Heart right ventricle (tissue), 16 donors: ENCODE results near the gene ZNF273. TPM values are rescaled to one million over a fixed set of nuclear protein-coding genes. Genes with fewer than 3 reads are reported as not detected.
"Not testable (repeated sequence)": the region's sequence is repeated elsewhere in the genome, so short reads cannot be mapped to it uniquely, and the experiment has no call there.

Experiments used
- ATAC-seq, 8 donors: fragments of 200-7000 bp; cut with Tn5 transposase; one replicate each; pipeline ENCODE4 v1.9.1; 2020; ENCODE audit warnings: mild to moderate bottlenecking in 8 of 8, moderate library complexity in 8 of 8, moderate number of reproducible peaks in 1 of 8
- DNase-seq, 2 donors: peaks; one replicate each; pipeline ENCODE4 v3.0.0-alpha.2; 2020
- H3K27ac ChIP-seq, 10 donors: fragments of 200-600 bp; sonication (generic) in 2 of 10; one replicate each; pipeline versions ENCODE4 v1.5.0 to v1.8.0; 2020 to 2022; ENCODE audit warnings: mild to moderate bottlenecking in 3 of 10
- H3K27me3 ChIP-seq, 7 donors: fragments of 200-600 bp; one replicate each; pipeline ENCODE4 v1.8.0; 2021 to 2022; ENCODE audit warnings: mild to moderate bottlenecking in 2 of 7
- H3K36me3 ChIP-seq, 9 donors: fragments of 200-600 bp; sonication (generic) in 1 of 9; one replicate each; pipeline versions ENCODE4 v1.5.0 to v1.8.0; 2020 to 2022; ENCODE audit warnings: mild to moderate bottlenecking in 2 of 9
- H3K4me1 ChIP-seq, 9 donors: fragments of 200-600 bp; sonication (generic) in 1 of 9; one replicate each; pipeline versions ENCODE4 v1.5.0 to v1.8.0; 2020 to 2022; ENCODE audit warnings: mild to moderate bottlenecking in 4 of 9
- H3K4me3 ChIP-seq, 10 donors: fragments of 200-600 bp; sonication (generic) in 2 of 10; one replicate each; pipeline versions ENCODE4 v1.5.0 to v1.8.0; 2020 to 2022; ENCODE audit warnings: mild to moderate bottlenecking in 7 of 10, moderate library complexity in 2 of 10
- H3K9me3 ChIP-seq, 11 donors: fragments of 200-600 bp in 10 of 11; sonication (generic) in 2 of 11; one replicate each; pipeline versions ENCODE4 v1.5.0 to v1.8.0; 2013 to 2022; ENCODE audit warnings: mild to moderate bottlenecking in 2 of 11, control low read depth in 1 of 11, moderate library complexity in 1 of 11
- WGBS, 2 donors: extraction: QIAGEN DNeasy Blood & Tissue Kit; methylation state at CpG; one replicate each; pipeline ENCODE4 v1.1.7; 2013; ENCODE audit warnings: inconsistent platforms in 1 of 2; 5-methylcytosine and 5-hydroxymethylcytosine counted together
- intact Hi-C, 10 donors: fragments of 100-400 bp; cut with DNase I; formaldehyde crosslinking; loops; one replicate each; pipeline versions ENCODE4 v1.11.1 to v1.14.2; 2022
- polyA plus RNA-seq, 2 donors: library from polyadenylated mRNA; stranded (reverse); fragments of 200-250 nt; gene quantifications; one replicate each; pipeline ENCODE4 v1.2.3, GENCODE V29; 2013
- total RNA-seq, 10 donors: library from RNA; stranded (reverse); fragmentation: NEBNext Ultra II Directional in 3 of 10; extraction: Animal tissue kit (Norgen Biotek cat#: 25700) in 3 of 10; gene quantifications; one replicate each; pipeline versions ENCODE4 v1.2.1 to v1.2.4, GENCODE V29; 2021 to 2023
- TF ChIP-seq, protein P1 (sequence below), 9 donors: fragments of 200-600 bp; sonication (generic) in 2 of 9; IDR thresholded peaks; one replicate each; pipeline versions ENCODE4 v1.5.0 to v1.8.0; 2021 to 2022; ENCODE audit warnings: antibody characterized with exemption in 9 of 9, mild to moderate bottlenecking in 5 of 9, moderate library complexity in 1 of 9
- donor health status: Arrhythmogenic right ventricular cardiomyopathy.
- donor health status: ischemic (EF 13 %, LVEDD 7.1; RV severe dilation, severe dysfunction).
- donor health status: healthy with polysubstance abuse.
- donor health status: DM: no; HTN: yes; CAD: no.
- donor health status: DM: no; HTN: no; CAD: no.
- donor health status: ischemic (EF 25% LVEDD 6.9; RV normal size, moderate dysfunction).
- donor health status: ischemic (EF 25% LVEDD 5.7; RV mildly dilated, moderate dysfunction).
- donor health status: healthy.
- donor health status: DM: yes; HTN: yes; CAD: no.
- donor health status: Ischemic cardiomyopathy.
- donor health status: ischemic (EF 35%, LVEDD 5.7; RV mildly dilated, moderate dysfunction).
- donor health status: nonischemic (EF 11% LVEDD 7.7; RV severe dilation, severe dysfunction).
- donor health status: DM: yes; HTN: yes; CAD: no.
- donor health status: PGD.
- donor health status: ischemic (EF 29% LVEDD 5.4; RV normal size, mild dysfunction).
- donor health status: nonischemic (EF 23%, LVEDD 6.1; RV moderate dilation, normal function).

Gene ZNF273
- total and polyA plus RNA-seq, 12 donors: 0.90 to 3.1 (median 1.6) TPM

DNA sequence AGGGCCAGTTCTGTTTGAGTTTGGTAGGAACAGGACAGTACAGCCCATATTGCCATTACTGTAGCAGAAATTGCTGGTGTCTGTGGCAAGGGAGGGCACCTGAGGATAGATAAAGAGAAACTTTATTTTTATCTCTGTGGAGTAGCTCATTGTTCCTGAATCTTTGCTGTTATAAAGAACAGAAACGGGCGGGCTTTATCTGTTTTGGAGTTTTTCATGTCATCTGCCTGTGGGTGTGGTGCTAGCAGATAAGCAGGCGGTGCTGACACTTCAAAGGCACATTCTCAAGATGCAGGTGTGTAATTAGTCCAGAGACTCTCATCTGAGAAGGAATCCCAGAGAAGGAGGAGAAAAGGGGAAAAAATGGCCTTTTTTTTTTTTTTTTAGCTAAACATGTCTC, 11.5 kb downstream of the ZNF273 start:
- no peak overlapping the region for H3K27ac ChIP-seq
- peaks cover 0 to 6% (median 0%) of the 10 kb centered on the region in 9 donors for H3K4me1 ChIP-seq
- DNase-seq (no peak), ATAC-seq (no peak)
- peaks cover 0 to 23% (median 6%) of the 10 kb centered on the region in 9 donors for H3K36me3 ChIP-seq
- peaks cover 0 to 44% (median 0%) of the 10 kb centered on the region in 11 donors for H3K9me3 ChIP-seq
- WGBS, 2 donors: 54 to 66% methylated on average over 3 of the region's 3 CpGs
- no peak overlapping the region for H3K4me3 ChIP-seq
- TF ChIP-seq, protein P1, sequence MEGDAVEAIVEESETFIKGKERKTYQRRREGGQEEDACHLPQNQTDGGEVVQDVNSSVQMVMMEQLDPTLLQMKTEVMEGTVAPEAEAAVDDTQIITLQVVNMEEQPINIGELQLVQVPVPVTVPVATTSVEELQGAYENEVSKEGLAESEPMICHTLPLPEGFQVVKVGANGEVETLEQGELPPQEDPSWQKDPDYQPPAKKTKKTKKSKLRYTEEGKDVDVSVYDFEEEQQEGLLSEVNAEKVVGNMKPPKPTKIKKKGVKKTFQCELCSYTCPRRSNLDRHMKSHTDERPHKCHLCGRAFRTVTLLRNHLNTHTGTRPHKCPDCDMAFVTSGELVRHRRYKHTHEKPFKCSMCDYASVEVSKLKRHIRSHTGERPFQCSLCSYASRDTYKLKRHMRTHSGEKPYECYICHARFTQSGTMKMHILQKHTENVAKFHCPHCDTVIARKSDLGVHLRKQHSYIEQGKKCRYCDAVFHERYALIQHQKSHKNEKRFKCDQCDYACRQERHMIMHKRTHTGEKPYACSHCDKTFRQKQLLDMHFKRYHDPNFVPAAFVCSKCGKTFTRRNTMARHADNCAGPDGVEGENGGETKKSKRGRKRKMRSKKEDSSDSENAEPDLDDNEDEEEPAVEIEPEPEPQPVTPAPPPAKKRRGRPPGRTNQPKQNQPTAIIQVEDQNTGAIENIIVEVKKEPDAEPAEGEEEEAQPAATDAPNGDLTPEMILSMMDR (IDR thresholded peaks at IDR 0.05): no peak
- intact Hi-C loops: loop anchor here in 1 of 10 donors (10.0 kb wide), 1 partner anchor 80 kb away; the partner anchor contains the start of gene ZNF117
- no peaks in the 10 kb centered on the region for H3K27me3 ChIP-seq

DNA sequence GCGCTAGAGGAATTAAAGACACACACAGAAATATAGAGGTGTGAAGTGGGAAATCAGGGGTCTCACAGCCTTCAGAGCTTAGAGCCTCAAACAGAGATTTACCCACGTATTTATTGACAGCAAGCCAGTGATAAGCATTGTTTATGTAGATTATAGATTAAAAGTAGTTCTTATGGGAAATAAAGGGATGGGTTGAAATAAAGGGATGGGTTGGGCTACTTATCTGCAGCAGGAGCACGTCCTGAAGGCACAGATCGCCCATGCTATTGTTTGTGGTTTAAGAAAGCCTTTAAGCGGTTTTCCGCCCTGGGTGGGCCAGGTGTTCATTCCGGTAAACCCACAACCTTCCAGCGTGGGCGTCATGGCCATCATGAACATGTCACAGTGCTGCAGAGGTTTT, 12.2 kb downstream of the ZNF273 start:
- 92 to 95% methylated on average over 9 of the region's 9 CpGs for WGBS, 2 donors
- H3K4me1 ChIP-seq, DNase-seq, H3K4me3 ChIP-seq, H3K27ac ChIP-seq, H3K27me3 ChIP-seq, ATAC-seq: not testable (repeated sequence)
- peaks cover 0 to 38% (median 0%) of the 10 kb centered on the region in 11 donors for H3K9me3 ChIP-seq
- H3K36me3 ChIP-seq: peaks cover 0 to 30% (median 10%) of the 10 kb centered on the region in 9 donors
- intact Hi-C loops: loop anchor here in 1 of 10 donors (10.0 kb wide), 1 partner anchor 80 kb away; the partner anchor contains the start of gene ZNF117

DNA sequence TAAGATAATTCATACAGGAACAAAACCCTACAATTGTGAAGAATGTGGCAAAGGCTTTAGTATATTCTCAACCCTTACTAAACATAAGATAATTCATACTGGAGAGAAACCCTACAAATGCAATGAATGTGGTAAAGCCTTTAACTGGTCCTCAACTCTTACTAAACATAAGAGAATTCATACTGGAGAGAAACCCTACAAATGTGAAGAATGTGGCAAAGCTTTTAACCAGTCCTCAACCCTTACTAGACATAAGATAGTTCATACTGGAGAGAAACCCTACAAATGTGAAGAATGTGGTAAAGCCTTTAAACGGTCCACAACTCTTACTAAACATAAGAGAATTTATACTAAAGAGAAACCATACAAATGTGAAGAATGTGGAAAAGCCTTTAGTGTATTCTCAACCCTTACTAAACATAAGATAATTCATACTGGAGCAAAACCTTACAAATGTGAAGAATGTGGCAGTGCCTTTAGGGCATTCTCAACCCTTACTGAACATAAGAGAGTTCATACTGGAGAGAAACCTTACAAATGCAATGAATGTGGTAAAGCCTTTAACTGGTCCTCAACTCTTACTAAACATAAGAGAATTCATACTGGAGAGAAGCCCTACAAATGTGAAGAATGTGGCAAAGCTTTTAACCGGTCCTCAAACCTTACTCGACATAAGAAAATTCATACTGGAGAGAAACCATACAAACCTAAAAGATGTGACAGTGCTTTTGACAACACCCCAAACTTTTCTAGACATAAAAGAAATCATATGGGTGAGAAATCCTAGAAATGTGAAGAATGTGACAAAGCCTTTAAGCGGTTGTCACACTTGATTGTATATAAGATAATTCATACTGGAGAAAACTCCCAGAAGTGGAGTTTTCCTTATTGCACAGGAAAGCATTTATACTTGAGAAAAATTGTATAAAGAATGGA, 25.4 kb downstream of the ZNF273 start:
- H3K9me3 ChIP-seq: peaks cover 0 to 100% (median 20%) of the 10 kb centered on the region in 11 donors
- 98 to 99% methylated on average over 4 of the region's 4 CpGs for WGBS, 2 donors
- peaks cover 0 to 57% (median 36%) of the 10 kb centered on the region in 9 donors for H3K36me3 ChIP-seq
- H3K4me3 ChIP-seq, H3K4me1 ChIP-seq, DNase-seq, ATAC-seq, H3K27me3 ChIP-seq, H3K27ac ChIP-seq, intact Hi-C loops: not testable (repeated sequence)

- TF ChIP-seq, protein P1 (IDR thresholded peaks at IDR 0.05): no peak
- Histone ChIP-seq H3K27me3 (no peaks in the 10 kb centered on the region), H3K4me3 (no peak overlapping the region), H3K4me1 (no peaks in the 10 kb centered on the region), H3K27ac (no peak overlapping the region), H3K36me3 (peaks cover 0 to 2% (median 0%) of the 10 kb centered on the region in 9 donors), H3K9me3 (peaks cover 0 to 68% (median 8%) of the 10 kb centered on the region in 11 donors)
- DNase-seq: no peak
- intact Hi-C loops: no loop called here
- ATAC-seq: no peak
- 89 to 97% methylated on average over 1 of the region's 1 CpG for WGBS, 2 donors
These were observed 31.4 kb downstream of the ZNF273 start for GRCh38 chr7:64934478-64934877.

DNA sequence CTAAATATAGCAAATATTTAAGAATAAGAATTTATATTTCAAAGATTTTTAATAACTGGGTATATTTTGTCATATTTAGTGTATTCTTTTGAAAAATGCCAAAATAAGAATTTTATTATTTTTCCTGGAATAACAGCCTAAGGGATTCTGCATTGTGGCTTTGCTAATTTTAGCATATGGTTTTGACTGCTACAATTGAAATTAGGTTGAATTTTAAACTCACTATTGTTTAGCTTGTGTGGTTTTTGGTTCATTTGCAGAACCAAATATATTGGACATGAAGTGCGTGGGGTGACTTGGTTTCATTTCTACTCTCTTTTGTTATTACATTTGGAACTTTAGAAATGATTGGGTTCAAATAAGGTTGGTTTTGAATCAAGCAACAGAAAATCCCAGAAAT, 35.5 kb downstream of the ZNF273 start:
- peaks cover 0 to 27% (median 8%) of the 10 kb centered on the region in 11 donors for H3K9me3 ChIP-seq
- DNase-seq (no peak), ATAC-seq (no peak)

GRCh38 chr7:64940021-64940420, 36.9 kb downstream of the ZNF273 start:
- H3K36me3 ChIP-seq, H3K4me1 ChIP-seq, ATAC-seq, H3K4me3 ChIP-seq, DNase-seq, intact Hi-C loops, H3K27ac ChIP-seq: not testable (repeated sequence)
- H3K27me3 ChIP-seq: peaks cover 0 to 24% (median 9%) of the 10 kb centered on the region in 7 donors
- H3K9me3 ChIP-seq: peaks cover 0 to 12% (median 0%) of the 10 kb centered on the region in 11 donors
- 95% methylated on average over 6 of the region's 6 CpGs for WGBS, 2 donors

More for the DNA sequence above, 35.5 kb downstream of the ZNF273 start:
- Histone ChIP-seq H3K4me1 (no peaks in the 10 kb centered on the region), H3K27me3 (peaks cover 0 to 13% (median 9%) of the 10 kb centered on the region in 7 donors), H3K36me3 (no peaks in the 10 kb centered on the region), H3K27ac (no peak overlapping the region), H3K4me3 (no peak overlapping the region)
- WGBS, 2 donors: 93 to 98% methylated on average over 1 of the region's 1 CpG
- intact Hi-C loops: no loop called here
- TF ChIP-seq, protein P1 (IDR thresholded peaks at IDR 0.05): no peak

- H3K4me3 ChIP-seq, H3K9me3 ChIP-seq, H3K36me3 ChIP-seq, ATAC-seq, H3K27ac ChIP-seq, intact Hi-C loops, DNase-seq: not testable (repeated sequence)
- WGBS, 2 donors: 79 to 81% methylated on average over 5 of the region's 5 CpGs
- Histone ChIP-seq H3K4me1 (peaks cover 0 to 12% (median 11%) of the 10 kb centered on the region in 9 donors), H3K27me3 (peaks cover 10 to 68% (median 40%) of the 10 kb centered on the region in 7 donors)
These were observed 41.8 kb downstream of the ZNF273 start for GRCh38 chr7:64944667-64945502.
